GM21576 (cell line): ENCODE results near the gene RNU4-1.
"Not testable (repeated sequence)": the region's sequence is repeated elsewhere in the genome, so short reads cannot be mapped to it uniquely, and the experiment has no call there.

ENCODE experiments used
- ATAC-seq: cut with Tn5 transposase; IDR thresholded peaks from one replicate; pipeline ENCODE4 v1.9.1; 2021; ENCODE audit warnings: mild to moderate bottlenecking, moderate library complexity; ENCODE audit not compliant: unreplicated experiment

Gene RNU4-1

GRCh38 chr12:120259418-120260202 is 33.4 kb downstream of the RNU4-1 start:
- ATAC-seq, result no peak

GRCh38 chr12:120258323-120258896 is 34.6 kb downstream of the RNU4-1 start:
- ATAC-seq, result no peak

DNA sequence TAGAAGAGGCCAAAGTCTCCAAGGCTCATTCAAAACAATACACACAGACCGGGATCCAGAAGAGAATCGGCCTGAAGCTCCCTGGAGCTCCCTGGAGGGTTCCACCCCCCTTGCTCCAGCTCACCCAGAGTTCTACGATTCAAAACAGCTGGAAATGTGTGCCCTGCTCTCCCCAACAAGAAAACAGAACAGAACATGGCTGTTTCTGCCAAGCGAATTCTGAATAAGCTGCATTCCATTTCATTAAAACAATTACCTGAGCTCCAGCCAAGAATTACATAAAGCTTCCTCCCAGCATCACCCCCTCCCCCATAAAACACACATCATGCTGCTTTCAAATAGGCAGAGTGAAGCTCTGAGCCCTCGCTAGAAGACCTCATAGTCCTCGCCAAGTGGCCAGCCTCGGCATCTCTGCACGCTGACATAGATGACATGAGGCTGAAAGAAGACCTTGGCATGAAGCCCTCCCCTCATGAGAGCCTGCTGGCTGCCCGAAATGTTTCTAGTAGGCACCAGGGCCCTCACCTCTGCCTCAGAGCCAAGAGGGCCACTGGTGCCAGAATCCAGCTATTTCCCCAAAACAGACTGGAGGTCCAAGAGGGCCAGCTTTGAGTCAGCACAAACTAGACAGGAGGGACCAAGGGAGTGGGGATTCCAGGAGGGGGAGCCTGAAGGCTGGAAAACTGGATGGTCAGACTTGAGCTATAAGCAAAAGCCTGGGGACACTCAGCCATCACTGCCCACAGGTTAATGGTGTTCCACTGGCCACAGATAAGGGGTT is 35.8 kb downstream of the RNU4-1 start:
- ATAC-seq, result no peak

DNA sequence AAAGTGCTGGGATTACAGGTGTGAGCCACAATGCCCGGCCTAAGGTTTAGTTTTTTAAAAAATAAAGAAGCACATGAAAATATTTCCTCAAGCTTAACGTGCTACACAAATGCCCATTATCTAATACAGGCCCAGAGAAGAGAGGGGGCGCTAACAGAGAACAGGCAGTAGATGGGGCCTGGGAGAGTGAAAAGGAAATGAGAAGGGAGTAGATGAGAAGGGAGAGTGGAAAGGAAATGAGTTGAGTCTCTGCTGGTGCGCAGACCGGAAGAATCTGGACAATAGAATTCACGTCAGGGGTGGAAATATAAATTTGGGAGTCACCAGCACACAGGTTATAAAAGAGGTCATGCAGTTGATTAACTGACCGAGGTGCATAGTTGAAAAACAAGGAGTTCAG is 38.2 kb downstream of the RNU4-1 start:
- ATAC-seq, result no peak

DNA sequence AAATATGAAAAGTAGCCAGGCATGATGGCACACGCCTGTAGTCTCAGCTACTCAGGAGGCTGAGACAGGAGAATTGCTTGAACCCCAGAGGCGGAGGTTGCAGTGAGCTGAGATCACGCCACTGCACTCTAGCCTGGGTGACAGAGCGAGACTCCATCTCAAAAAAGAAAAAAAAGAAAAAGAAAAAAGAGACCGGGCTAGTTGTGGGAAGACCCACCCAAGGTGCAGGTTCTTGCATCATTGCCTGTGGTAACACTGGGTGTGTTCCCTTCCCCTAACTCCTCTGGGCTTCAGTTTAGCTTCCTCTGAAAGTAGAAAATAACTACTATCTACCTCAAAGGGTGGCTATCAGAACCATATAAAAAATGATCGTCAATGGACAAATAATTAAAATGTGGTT is 39.7 kb downstream of the RNU4-1 start:
- not testable (repeated sequence) for ATAC-seq

GRCh38 chr12:120252071-120252906 is 40.7 kb downstream of the RNU4-1 start:
- ATAC-seq, result no peak

GRCh38 chr12:120251364-120252070 is 41.5 kb downstream of the RNU4-1 start:
- not testable (repeated sequence) for ATAC-seq

DNA sequence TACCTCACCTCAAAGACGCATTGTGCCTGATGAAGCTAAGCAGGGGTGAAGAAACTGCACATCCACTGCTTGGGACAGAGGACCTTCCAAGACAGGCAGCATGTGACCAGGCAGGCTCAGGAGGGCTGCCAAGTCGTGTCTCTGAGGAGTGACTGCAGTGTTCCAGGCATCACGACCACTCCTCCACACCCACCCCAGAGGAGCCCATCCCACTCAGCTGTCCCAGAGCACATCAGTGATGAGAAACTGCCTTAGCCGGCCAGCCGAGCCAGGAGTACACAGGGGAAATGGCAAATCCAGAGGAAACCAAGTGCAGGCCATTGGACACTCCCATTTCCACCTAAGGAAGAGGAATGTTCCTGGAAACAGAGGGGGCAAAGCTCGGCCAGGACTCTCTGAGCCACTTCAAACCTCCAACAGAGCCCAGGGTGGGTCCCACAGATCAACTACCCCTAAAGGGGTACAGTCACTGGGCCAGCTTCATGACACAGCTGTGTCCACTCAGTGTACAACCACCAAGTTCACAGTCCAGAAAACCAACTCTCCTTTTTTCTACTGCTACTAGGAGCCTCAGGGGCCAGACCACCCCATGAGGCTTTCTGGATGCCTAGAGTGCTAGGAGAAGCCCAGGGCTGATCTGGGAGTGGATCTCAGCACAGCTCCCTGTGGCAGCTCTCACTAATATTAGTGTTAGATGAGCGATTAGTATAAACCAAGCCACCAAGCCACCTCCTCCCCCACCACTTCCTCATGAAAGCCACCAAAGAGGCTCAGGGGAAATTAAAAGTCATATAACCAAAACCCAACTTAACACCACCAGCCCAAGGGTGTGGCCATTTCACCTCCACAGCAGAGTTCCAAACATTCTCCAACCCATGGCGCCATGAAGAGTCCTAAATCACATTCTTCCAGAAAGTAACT is 42.9 kb downstream of the RNU4-1 start:
- ATAC-seq, result no peak

GRCh38 chr12:120249266-120249874 is 43.7 kb downstream of the RNU4-1 start:
- no peak for ATAC-seq

GRCh38 chr12:120247621-120248030 is 45.4 kb downstream of the RNU4-1 start:
- ATAC-seq, result no peak

DNA sequence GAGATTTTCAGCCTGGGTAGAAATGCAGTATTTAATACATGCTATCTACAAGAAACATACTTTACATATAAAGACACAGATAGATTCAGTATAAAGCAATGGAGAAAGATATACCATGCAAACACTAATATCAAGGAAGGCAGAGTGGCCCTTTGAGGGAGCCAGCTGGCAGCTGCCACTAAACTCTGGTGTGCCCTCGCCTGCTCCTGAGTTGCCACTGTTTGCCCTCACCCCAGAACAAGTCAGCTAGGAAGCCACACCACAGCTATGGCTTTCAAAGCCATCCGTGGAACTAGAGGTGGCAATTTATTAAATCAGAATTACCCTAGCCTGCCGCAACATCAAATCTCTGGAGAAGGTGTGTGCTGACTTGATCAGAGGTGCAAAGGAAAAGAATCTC is 45.9 kb downstream of the RNU4-1 start:
- ATAC-seq, result no peak

DNA sequence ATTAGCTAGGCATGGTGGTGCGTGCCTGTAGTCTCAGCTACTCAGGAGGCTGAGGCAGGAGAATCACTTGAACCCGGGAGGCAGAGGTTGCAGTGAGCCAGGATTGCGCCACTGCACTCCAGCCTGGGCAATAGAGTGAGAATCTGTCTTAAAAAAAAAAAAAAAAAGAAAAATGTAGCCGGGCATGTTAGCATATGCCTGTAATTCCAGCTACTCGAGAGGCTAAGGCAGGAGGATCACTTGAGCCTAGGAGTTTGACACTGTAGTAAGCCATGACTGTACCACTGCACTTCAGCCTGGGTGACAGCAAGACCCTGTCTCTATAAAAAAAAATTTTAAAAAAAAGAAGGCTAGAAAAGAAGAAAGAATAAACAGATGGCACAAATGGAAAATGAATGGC is 46.3 kb downstream of the RNU4-1 start:
- ATAC-seq, result not testable (repeated sequence)
